ENCODE data around the gene KREMEN2.
A peak's percentile ranks its signal among the peaks of the same experiment; 100 is the strongest.

Gene KREMEN2

DNA sequence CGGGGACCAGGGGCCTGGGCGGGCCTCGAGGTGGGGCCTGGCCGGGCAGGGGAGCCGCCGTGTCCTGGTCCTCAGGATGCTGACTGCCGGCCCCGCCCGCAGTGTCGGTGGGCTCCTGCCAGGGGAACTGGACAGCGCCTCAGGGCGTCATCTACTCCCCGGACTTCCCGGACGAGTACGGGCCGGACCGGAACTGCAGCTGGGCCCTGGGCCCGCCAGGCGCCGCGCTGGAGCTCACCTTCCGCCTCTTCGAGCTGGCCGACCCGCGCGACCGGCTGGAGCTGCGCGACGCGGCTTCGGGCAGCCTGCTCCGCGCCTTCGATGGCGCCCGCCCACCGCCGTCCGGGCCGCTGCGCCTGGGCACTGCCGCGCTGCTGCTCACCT lies 2.7 kb downstream of the KREMEN2 start:
- Histone ChIP-seq H3K27ac (ENCODE audit: low read depth, low read length) (no peak overlapping the region), H3K4me1 (ENCODE audit: control insufficient read depth, insufficient read depth, low read length) (peaks cover 19% of the 10 kb centered on the region; the same call in 1 of the 2 replicates), H3K27me3 (ENCODE audit: control insufficient read depth, insufficient read depth, low read length) (peaks cover 38% of the 10 kb centered on the region), H3K9me3 (ENCODE audit: control insufficient read depth, insufficient read depth, low read length) (no peaks in the 10 kb centered on the region), H3K4me3 (ENCODE audit: low read depth, low read length) (peak overlapping the region; percentile 4; the same call in 1 of the 2 replicates), H3K9ac (ENCODE audit: low read depth, low read length) (no peak overlapping the region), H3K36me3 (ENCODE audit: control insufficient read depth, insufficient read depth, low read length) (peaks cover 7% of the 10 kb centered on the region)

DNA sequence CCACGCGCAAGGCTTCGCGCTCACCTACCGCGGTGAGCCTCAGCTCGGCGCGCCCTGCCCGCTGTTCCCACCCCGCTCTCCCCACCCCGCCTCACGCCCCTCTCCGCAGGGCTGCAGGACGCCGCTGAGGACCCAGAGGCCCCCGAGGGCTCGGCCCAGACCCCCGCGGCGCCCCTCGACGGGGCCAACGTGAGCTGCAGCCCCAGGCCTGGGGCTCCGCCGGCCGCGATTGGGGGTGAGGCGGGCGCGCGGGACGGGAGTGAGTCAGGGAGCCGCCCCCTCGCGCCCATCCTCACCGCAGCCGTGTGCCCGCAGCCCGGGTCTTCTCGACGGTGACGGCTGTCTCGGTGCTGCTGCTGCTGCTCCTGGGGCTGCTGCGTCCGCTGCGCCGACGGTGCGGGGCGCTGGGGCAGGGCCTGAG lies 3.1 kb downstream of the KREMEN2 start:
- peaks cover 38% of the 10 kb centered on the region for H3K27me3 ChIP-seq (ENCODE audit: control insufficient read depth, insufficient read depth, low read length)
- peaks cover 11% of the 10 kb centered on the region for H3K36me3 ChIP-seq (ENCODE audit: control insufficient read depth, insufficient read depth, low read length)
- H3K27ac ChIP-seq (ENCODE audit: low read depth, low read length) = no peak overlapping the region
- peak overlapping the region; percentile 4; the same call in 1 of the 2 replicates for H3K4me3 ChIP-seq (ENCODE audit: low read depth, low read length)
- no peaks in the 10 kb centered on the region for H3K9me3 ChIP-seq (ENCODE audit: control insufficient read depth, insufficient read depth, low read length)
- peaks cover 15% of the 10 kb centered on the region; the same call in 1 of the 2 replicates for H3K4me1 ChIP-seq (ENCODE audit: control insufficient read depth, insufficient read depth, low read length)
- H3K9ac ChIP-seq (ENCODE audit: low read depth, low read length) = no peak overlapping the region

- H3K27ac ChIP-seq (ENCODE audit: low read depth, low read length) = no peak overlapping the region
These were observed 3.7 kb downstream of the KREMEN2 start for GRCh38 chr16:2967721-2968161.

GRCh38 chr16:2968368-2968737 lies 4.3 kb downstream of the KREMEN2 start:
- no peak overlapping the region for H3K9ac ChIP-seq (ENCODE audit: low read depth, low read length)
- peaks cover 10% of the 10 kb centered on the region; the same call in 1 of the 2 replicates for H3K4me1 ChIP-seq (ENCODE audit: control insufficient read depth, insufficient read depth, low read length)
- peaks cover 22% of the 10 kb centered on the region for H3K36me3 ChIP-seq (ENCODE audit: control insufficient read depth, insufficient read depth, low read length)
- no peaks in the 10 kb centered on the region for H3K9me3 ChIP-seq (ENCODE audit: control insufficient read depth, insufficient read depth, low read length)
- H3K27ac ChIP-seq (ENCODE audit: low read depth, low read length) = peak overlapping the region; percentile 64
- peak overlapping the region; percentile 77 for H3K4me3 ChIP-seq (ENCODE audit: low read depth, low read length)
- H3K27me3 ChIP-seq (ENCODE audit: control insufficient read depth, insufficient read depth, low read length) = peaks cover 30% of the 10 kb centered on the region

More at GRCh38 chr16:2967721-2968161, 3.7 kb downstream of the KREMEN2 start:
- no peaks in the 10 kb centered on the region for H3K9me3 ChIP-seq (ENCODE audit: control insufficient read depth, insufficient read depth, low read length)
- H3K4me3 ChIP-seq (ENCODE audit: low read depth, low read length) = no peak overlapping the region
- H3K36me3 ChIP-seq (ENCODE audit: control insufficient read depth, insufficient read depth, low read length) = peaks cover 16% of the 10 kb centered on the region
- H3K9ac ChIP-seq (ENCODE audit: low read depth, low read length) = no peak overlapping the region
- peaks cover 10% of the 10 kb centered on the region; the same call in 1 of the 2 replicates for H3K4me1 ChIP-seq (ENCODE audit: control insufficient read depth, insufficient read depth, low read length)
- H3K27me3 ChIP-seq (ENCODE audit: control insufficient read depth, insufficient read depth, low read length) = peaks cover 33% of the 10 kb centered on the region

DNA sequence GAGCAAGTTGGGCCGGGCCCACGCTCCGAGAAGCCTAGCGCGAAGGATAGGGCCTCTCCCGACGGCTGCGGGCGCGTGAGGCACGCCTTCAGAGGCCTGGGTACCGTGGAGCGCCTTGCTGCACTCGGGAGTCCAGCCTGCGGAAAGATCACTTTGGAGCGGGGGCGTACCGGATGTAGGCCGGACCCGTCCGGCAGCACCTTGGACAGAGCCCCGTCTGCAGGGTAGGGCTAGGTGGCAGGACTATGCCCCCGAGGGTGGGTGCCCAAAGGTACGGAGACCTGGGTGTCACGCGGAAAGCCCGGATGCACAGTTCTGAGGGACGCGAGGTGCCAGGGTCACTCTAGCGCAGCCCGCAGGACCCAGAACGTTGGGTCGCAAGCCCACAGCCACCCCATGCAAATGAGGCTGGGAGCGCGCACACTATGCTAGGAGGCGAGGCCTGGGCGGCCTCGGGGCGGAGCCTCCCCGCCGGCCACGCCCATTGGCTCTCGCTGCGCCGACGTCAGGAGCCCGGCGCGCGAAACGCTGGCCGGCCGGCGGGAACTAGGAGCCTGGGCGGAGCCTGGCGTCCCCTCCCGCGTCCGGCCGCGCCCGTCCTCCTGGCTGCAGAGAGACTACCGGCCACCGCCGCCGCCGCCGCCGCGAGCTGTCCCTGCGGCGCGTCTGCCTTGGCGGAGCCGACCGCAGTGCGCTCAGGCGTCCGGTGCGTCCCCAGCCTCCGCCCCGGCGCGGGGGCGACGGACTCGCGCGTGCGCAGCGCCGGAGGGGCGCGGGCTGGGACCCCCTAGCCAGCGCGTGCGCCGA lies 4.9 kb downstream of the KREMEN2 start, which contains the start of gene PAQR4:
Gene PAQR4, plus strand, starts transcription at position 611 of the 807 bp plus-strand sequence. CDS start 327 bp downstream, outside the sequence.
- Histone ChIP-seq H3K27me3 (ENCODE audit: control insufficient read depth, insufficient read depth, low read length) (peaks cover 30% of the 10 kb centered on the region), H3K4me1 (ENCODE audit: control insufficient read depth, insufficient read depth, low read length) (peaks cover 10% of the 10 kb centered on the region; the same call in 1 of the 2 replicates), H3K36me3 (ENCODE audit: control insufficient read depth, insufficient read depth, low read length) (peaks cover 27% of the 10 kb centered on the region), H3K9me3 (ENCODE audit: control insufficient read depth, insufficient read depth, low read length) (no peaks in the 10 kb centered on the region), H3K9ac (ENCODE audit: low read depth, low read length) (peak within 1 kb of the TSS; percentile 77), H3K4me3 (ENCODE audit: low read depth, low read length) (peak within 1 kb of the TSS; percentile 77), H3K27ac (ENCODE audit: low read depth, low read length) (peak within 1 kb of the TSS; percentile 86)

DNA sequence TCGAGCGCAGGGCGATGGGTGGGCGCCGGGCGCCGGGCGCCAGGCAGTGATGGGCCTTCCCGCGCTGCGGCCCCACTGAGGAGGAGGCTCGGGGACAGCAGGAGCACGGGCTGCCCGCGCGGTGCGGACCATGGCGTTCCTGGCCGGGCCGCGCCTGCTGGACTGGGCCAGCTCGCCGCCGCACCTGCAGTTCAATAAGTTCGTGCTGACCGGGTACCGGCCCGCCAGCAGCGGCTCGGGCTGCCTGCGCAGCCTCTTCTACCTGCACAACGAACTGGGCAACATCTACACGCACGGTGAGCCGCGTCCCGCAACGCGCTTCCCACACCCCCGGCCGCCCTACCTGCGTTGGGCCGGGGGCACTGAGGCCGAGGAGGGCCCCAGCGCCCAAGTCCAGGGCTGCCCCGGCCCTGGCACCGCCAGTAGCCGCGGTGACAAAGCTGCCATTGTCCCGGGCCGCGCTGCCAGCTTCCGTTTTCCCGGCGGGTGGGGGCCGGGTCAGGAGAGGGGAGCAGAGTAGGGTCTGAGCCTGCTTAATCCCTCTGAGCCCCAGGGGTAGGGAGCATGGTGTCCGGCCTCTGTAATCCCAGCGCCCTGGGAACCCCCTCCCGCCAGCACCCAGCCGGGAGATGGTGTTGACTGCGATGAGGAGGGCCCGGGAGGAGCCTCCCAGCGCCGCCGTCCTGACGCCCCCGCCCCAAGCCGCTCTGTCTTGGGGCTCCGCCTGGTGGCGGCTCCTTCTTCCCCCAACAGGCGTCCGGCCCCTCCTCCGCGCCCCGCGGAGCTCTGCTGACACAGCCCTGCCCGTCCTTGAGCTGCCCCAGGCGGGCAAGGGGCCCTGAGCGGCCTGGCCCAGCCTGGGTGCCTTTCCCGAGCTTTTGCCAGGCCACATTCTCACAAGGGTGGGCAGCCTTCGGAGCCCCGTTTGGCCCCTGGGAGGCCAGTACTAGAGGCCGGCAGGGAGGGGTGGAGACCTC lies 5.8 kb downstream of the KREMEN2 start:
- Histone ChIP-seq H3K9me3 (ENCODE audit: control insufficient read depth, insufficient read depth, low read length) (no peaks in the 10 kb centered on the region), H3K27ac (ENCODE audit: low read depth, low read length) (peak overlapping the region; percentile 86), H3K9ac (ENCODE audit: low read depth, low read length) (peak overlapping the region; percentile 77), H3K4me3 (ENCODE audit: low read depth, low read length) (peak overlapping the region; percentile 77), H3K27me3 (ENCODE audit: control insufficient read depth, insufficient read depth, low read length) (peaks cover 30% of the 10 kb centered on the region), H3K4me1 (ENCODE audit: control insufficient read depth, insufficient read depth, low read length) (peaks cover 10% of the 10 kb centered on the region; the same call in 1 of the 2 replicates), H3K36me3 (ENCODE audit: control insufficient read depth, insufficient read depth, low read length) (peaks cover 36% of the 10 kb centered on the region)

GRCh38 chr16:2970563-2970962 lies 6.5 kb downstream of the KREMEN2 start:
- Histone ChIP-seq H3K9ac (ENCODE audit: low read depth, low read length) (no peak overlapping the region), H3K4me1 (ENCODE audit: control insufficient read depth, insufficient read depth, low read length) (peaks cover 7% of the 10 kb centered on the region; the same call in 1 of the 2 replicates), H3K27ac (ENCODE audit: low read depth, low read length) (peak overlapping the region; percentile 86), H3K36me3 (ENCODE audit: control insufficient read depth, insufficient read depth, low read length) (peaks cover 44% of the 10 kb centered on the region), H3K9me3 (ENCODE audit: control insufficient read depth, insufficient read depth, low read length) (no peaks in the 10 kb centered on the region), H3K27me3 (ENCODE audit: control insufficient read depth, insufficient read depth, low read length) (peaks cover 30% of the 10 kb centered on the region), H3K4me3 (ENCODE audit: low read depth, low read length) (peak overlapping the region; percentile 77)

GRCh38 chr16:2971134-2971984 lies 7.3 kb downstream of the KREMEN2 start:
- H3K27ac ChIP-seq (ENCODE audit: low read depth, low read length) = no peak overlapping the region
- H3K36me3 ChIP-seq (ENCODE audit: control insufficient read depth, insufficient read depth, low read length) = peaks cover 52% of the 10 kb centered on the region
- peaks cover 23% of the 10 kb centered on the region for H3K27me3 ChIP-seq (ENCODE audit: control insufficient read depth, insufficient read depth, low read length)
- no peaks in the 10 kb centered on the region for H3K9me3 ChIP-seq (ENCODE audit: control insufficient read depth, insufficient read depth, low read length)
- no peak overlapping the region for H3K9ac ChIP-seq (ENCODE audit: low read depth, low read length)
- peaks cover 7% of the 10 kb centered on the region; the same call in 1 of the 2 replicates for H3K4me1 ChIP-seq (ENCODE audit: control insufficient read depth, insufficient read depth, low read length)
- 0 out of 2 replicates have a peak overlapping the region, but pooled peaks have one; percentile 77 for H3K4me3 ChIP-seq (ENCODE audit: low read depth, low read length)

- Histone ChIP-seq H3K4me1 (ENCODE audit: control insufficient read depth, insufficient read depth, low read length) (peaks cover 7% of the 10 kb centered on the region; the same call in 1 of the 2 replicates), H3K9me3 (ENCODE audit: control insufficient read depth, insufficient read depth, low read length) (no peaks in the 10 kb centered on the region), H3K27me3 (ENCODE audit: control insufficient read depth, insufficient read depth, low read length) (peaks cover 15% of the 10 kb centered on the region), H3K36me3 (ENCODE audit: control insufficient read depth, insufficient read depth, low read length) (peaks cover 60% of the 10 kb centered on the region), H3K4me3 (ENCODE audit: low read depth, low read length) (no peak overlapping the region), H3K9ac (ENCODE audit: low read depth, low read length) (no peak overlapping the region), H3K27ac (ENCODE audit: low read depth, low read length) (no peak overlapping the region)
These were observed 8.1 kb downstream of the KREMEN2 start for GRCh38 chr16:2971985-2972784.

Data from HUES48 (cell line).